Left forelimb (tissue), 1 donor: Measurements from ENCODE around the gene GABARAPL1.
"Not testable (repeated sequence)": the region's sequence is repeated elsewhere in the genome, so short reads cannot be mapped to it uniquely, and the experiment has no call there.

Source experiments
- DNase-seq: peaks from one replicate; pipeline ENCODE4 v3.0.0-alpha.2; 2018; ENCODE audit warnings: low spot score

Gene GABARAPL1

GRCh38 chr12:10212739-10213131, at the start of gene GABARAPL1:
Gene GABARAPL1, plus strand, starts transcription at chr12:10212877. Its CDS starts 253 bp downstream, at chr12:10213130.
- DNase-seq, result peak; percentile 91

GRCh38 chr12:10163084-10163483, 49.6 kb upstream of the GABARAPL1 start:
- DNase-seq, result no peak

- DNase-seq, result no peak
Measured at GRCh38 chr12:10165421-10165820, 47.3 kb upstream of the GABARAPL1 start.

GRCh38 chr12:10167599-10167998, 45.1 kb upstream of the GABARAPL1 start:
- no peak for DNase-seq

- DNase-seq, result no peak
Measured at GRCh38 chr12:10169104-10169503, 43.6 kb upstream of the GABARAPL1 start.

GRCh38 chr12:10170216-10170615, 42.5 kb upstream of the GABARAPL1 start:
- DNase-seq, result no peak

GRCh38 chr12:10171973-10172728, 40.5 kb upstream of the GABARAPL1 start, which contains the start of gene OLR1:
Gene OLR1, minus strand, starts transcription at chr12:10172132. Its CDS starts 55 bp downstream, at chr12:10172077.
- DNase-seq, result no peak

GRCh38 chr12:10174986-10175614, 37.6 kb upstream of the GABARAPL1 start:
- no peak for DNase-seq

GRCh38 chr12:10175846-10176636, 36.6 kb upstream of the GABARAPL1 start:
- DNase-seq, result no peak

- DNase-seq, result no peak
Measured at GRCh38 chr12:10178821-10179220, 33.9 kb upstream of the GABARAPL1 start, which contains the start of gene TMEM52B. Gene TMEM52B, plus strand, starts transcription at chr12:10179032. Its CDS starts 543 bp downstream, at chr12:10179575.

GRCh38 chr12:10179776-10180181, 32.9 kb upstream of the GABARAPL1 start:
- no peak for DNase-seq

GRCh38 chr12:10182354-10183049, 30.2 kb upstream of the GABARAPL1 start:
- DNase-seq, result no peak

GRCh38 chr12:10184261-10184843, 28.3 kb upstream of the GABARAPL1 start:
- DNase-seq, result no peak

GRCh38 chr12:10186299-10186698, 26.4 kb upstream of the GABARAPL1 start:
- no peak for DNase-seq

- DNase-seq, result not testable (repeated sequence)
Measured at GRCh38 chr12:10186958-10187357, 25.7 kb upstream of the GABARAPL1 start.

GRCh38 chr12:10189653-10190052, 23.0 kb upstream of the GABARAPL1 start:
- no peak for DNase-seq

- no peak for DNase-seq
Measured at GRCh38 chr12:10190558-10191388, 21.9 kb upstream of the GABARAPL1 start.

- no peak for DNase-seq
Measured at GRCh38 chr12:10191865-10192264, 20.8 kb upstream of the GABARAPL1 start.

GRCh38 chr12:10194160-10194670, 18.5 kb upstream of the GABARAPL1 start:
- no peak for DNase-seq

- DNase-seq, result no peak
Measured at GRCh38 chr12:10196210-10196609, 16.5 kb upstream of the GABARAPL1 start.
